Panc1 (cell line): Measurements from ENCODE around the gene CMYA5. TPM values are rescaled to one million over a fixed set of nuclear protein-coding genes. Genes with fewer than 3 reads are reported as not detected.

ENCODE experiments used
- ATAC-seq: fragments of 200-7000 bp; cut with Tn5 transposase; 2 replicates; pipeline ENCODE4 v1.9.1; 2020; ENCODE audit warnings: mild to moderate bottlenecking, moderate library complexity
- BruUV-seq: library from RNA; stranded (reverse); fragments of 400-500 nt; replicated peaks from 2 replicates; lab custom pipeline; 2021; lab: Mats Ljungman, UMichigan
- CTCF ChIA-PET: fragments of 300-600 bp; sonication (Branson Sonifier 250); formaldehyde crosslinking; loops from one replicate; lab custom pipeline; 2022; ENCODE audit warnings: antibody characterized with exemption; lab: Charles Lee
- POLR2A ChIA-PET: fragments of 300-600 bp; sonication (Branson Sonifier 250); formaldehyde crosslinking; loops from one replicate; lab custom pipeline; 2022; ENCODE audit warnings: antibody characterized with exemption; lab: Charles Lee
- DNase-seq: peaks from one replicate; pipeline ENCODE4 v3.0.0-alpha.2; 2010; ENCODE audit warnings: low read depth, low spot score
- H3K27ac ChIP-seq: 2 replicates; pipeline ENCODE4 v1.5.1; 2011; ENCODE audit warnings: mild to moderate bottlenecking, low read length, inconsistent platforms
- H3K27me3 ChIP-seq: fragments of 200-500 bp; sonication (Bioruptor generic); 2 replicates; pipeline ENCODE4 v1.6.0; 2014; ENCODE audit warnings: low read length, inconsistent platforms; ENCODE audit not compliant: control insufficient read depth, insufficient read depth
- H3K36me3 ChIP-seq: fragments of 200-500 bp; sonication (Bioruptor generic); 2 replicates; pipeline ENCODE4 v1.5.1; 2014; ENCODE audit warnings: inconsistent platforms, mild to moderate bottlenecking, low read length, moderate library complexity; ENCODE audit not compliant: control insufficient read depth, insufficient read depth
- H3K4me1 ChIP-seq: 2 replicates; pipeline ENCODE4 v1.5.1; 2011; ENCODE audit warnings: inconsistent platforms, mild to moderate bottlenecking, low read length, moderate library complexity; ENCODE audit not compliant: control insufficient read depth, insufficient read depth
- H3K4me3 ChIP-seq, 2 experiments: 2 replicates each; pipeline ENCODE4 v1.5.1; 2011 to 2012; ENCODE audit warnings: low read depth in 2 of 2, low read length in 2 of 2, mild to moderate bottlenecking in 2 of 2, inconsistent platforms in 1 of 2, moderate library complexity in 1 of 2
- H3K9me3 ChIP-seq: fragments of 200-500 bp; sonication (Bioruptor generic); 2 replicates; pipeline ENCODE4 v1.5.1; 2014; ENCODE audit warnings: low read depth, mild to moderate bottlenecking, inconsistent platforms, low read length, moderate library complexity; ENCODE audit not compliant: control insufficient read depth, insufficient read depth
- POLR2AphosphoS5 ChIP-seq: IDR thresholded peaks from 2 replicates; pipeline ENCODE4 v1.6.1; 2012; ENCODE audit warnings: mild to moderate bottlenecking, low read depth, low read length, moderate library complexity
- SIN3A ChIP-seq: IDR thresholded peaks from 2 replicates; pipeline ENCODE4 v1.6.1; 2012; ENCODE audit warnings: low read depth, mild to moderate bottlenecking, low read length, moderate library complexity, borderline replicate concordance; ENCODE audit not compliant: insufficient read depth
- TCF7L2 ChIP-seq: IDR thresholded peaks from 2 replicates; pipeline ENCODE4 v1.6.1; 2011; ENCODE audit warnings: mild to moderate bottlenecking, low read depth, low read length, inconsistent platforms
- in situ Hi-C: cut with HindIII; loops from 2 replicates; pipeline ENCODE4 v1.10.0; 2016; ENCODE audit warnings: low sequenced_read_pairs, low pct_unique_long_range_greater_than_20kb
- intact Hi-C: fragments of 100-400 bp; cut with micrococcal nuclease; formaldehyde crosslinking; loops from one replicate; pipeline ENCODE4 v1.10.0; 2022; ENCODE audit not compliant: unreplicated experiment
- total RNA-seq: library from RNA; stranded (reverse); gene quantifications from one replicate; pipeline ENCODE4 v1.2.1, GENCODE V29; 2021; ENCODE audit not compliant: unreplicated experiment
- TF ChIP-seq, protein P1 (sequence below): fragments of 450-650 bp; IDR thresholded peaks from 2 replicates; pipeline ENCODE4 v1.5.1; 2017; ENCODE audit warnings: mild to moderate bottlenecking
- TF ChIP-seq, protein P2 (sequence below), 2 experiments: IDR thresholded peaks; 2 replicates each; pipeline ENCODE4 v1.6.1; 2011 to 2012; ENCODE audit warnings: low read depth in 2 of 2, control low read depth in 1 of 2, low read length in 1 of 2, mild to moderate bottlenecking in 1 of 2, moderate library complexity in 1 of 2; ENCODE audit not compliant: insufficient read depth in 1 of 2

Gene CMYA5
- total RNA-seq, 1 experiment from 2014 or later, result 0.31 TPM

DNA sequence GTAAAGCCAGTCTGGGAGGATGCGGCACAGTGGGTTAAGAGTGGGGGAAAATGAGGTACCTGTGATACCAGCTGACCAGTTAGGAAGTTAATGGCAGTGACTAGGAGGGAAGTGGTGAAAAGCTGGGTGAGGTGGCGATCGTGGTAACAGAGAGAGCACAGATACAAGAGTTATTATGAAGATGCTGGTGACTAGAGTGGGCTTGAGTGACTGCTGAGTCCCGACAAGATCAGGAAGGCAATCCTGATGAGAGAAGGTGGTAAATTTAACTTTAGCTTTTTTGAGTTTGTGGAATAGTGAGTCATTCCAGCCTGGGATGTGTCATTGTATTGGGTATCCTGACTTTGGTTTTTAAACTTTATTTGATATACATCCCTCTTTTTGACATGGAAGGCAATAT lies 38.8 kb downstream of the CMYA5 start:
- intact Hi-C loops, result no loop called here
- POLR2A ChIA-PET, result no interaction called here

DNA sequence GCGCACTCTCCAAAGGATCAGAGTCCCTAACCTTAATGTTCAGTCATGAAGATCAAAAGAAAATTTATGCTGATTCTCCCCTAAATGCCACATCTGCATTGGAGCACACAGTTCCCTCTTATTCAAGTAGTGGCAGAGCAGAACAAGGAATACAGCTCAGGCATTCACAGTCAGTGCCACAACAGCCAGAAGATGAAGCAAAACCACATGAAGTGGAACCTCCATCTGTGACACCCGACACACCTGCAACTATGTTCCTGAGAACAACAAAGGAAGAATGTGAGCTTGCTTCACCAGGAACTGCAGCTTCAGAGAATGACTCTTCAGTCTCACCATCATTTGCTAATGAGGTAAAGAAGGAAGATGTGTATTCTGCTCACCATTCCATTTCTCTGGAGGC lies 40.0 kb downstream of the CMYA5 start:
- ChIA-PET CTCF (no interaction called here), POLR2A (no interaction called here)
- no peaks in the 10 kb centered on the region; the same call in 1 of the 2 replicates for H3K9me3 ChIP-seq
- H3K4me3 ChIP-seq, result no peak overlapping the region
- H3K4me1 ChIP-seq, result no peaks in the 10 kb centered on the region
- intact Hi-C loops (no loop called here), in situ Hi-C loops (no loop called here)
- no TSS peak for BruUV-seq
- no peak overlapping the region for H3K27ac ChIP-seq
- H3K27me3 ChIP-seq, result peaks cover 47% of the 10 kb centered on the region
- DNase-seq, result no peak
- TF ChIP-seq POLR2AphosphoS5 (no peak), TCF7L2 (no peak), SIN3A (no peak)
- TF ChIP-seq, protein P1, sequence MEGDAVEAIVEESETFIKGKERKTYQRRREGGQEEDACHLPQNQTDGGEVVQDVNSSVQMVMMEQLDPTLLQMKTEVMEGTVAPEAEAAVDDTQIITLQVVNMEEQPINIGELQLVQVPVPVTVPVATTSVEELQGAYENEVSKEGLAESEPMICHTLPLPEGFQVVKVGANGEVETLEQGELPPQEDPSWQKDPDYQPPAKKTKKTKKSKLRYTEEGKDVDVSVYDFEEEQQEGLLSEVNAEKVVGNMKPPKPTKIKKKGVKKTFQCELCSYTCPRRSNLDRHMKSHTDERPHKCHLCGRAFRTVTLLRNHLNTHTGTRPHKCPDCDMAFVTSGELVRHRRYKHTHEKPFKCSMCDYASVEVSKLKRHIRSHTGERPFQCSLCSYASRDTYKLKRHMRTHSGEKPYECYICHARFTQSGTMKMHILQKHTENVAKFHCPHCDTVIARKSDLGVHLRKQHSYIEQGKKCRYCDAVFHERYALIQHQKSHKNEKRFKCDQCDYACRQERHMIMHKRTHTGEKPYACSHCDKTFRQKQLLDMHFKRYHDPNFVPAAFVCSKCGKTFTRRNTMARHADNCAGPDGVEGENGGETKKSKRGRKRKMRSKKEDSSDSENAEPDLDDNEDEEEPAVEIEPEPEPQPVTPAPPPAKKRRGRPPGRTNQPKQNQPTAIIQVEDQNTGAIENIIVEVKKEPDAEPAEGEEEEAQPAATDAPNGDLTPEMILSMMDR, result no peak
- TF ChIP-seq, protein P2, sequence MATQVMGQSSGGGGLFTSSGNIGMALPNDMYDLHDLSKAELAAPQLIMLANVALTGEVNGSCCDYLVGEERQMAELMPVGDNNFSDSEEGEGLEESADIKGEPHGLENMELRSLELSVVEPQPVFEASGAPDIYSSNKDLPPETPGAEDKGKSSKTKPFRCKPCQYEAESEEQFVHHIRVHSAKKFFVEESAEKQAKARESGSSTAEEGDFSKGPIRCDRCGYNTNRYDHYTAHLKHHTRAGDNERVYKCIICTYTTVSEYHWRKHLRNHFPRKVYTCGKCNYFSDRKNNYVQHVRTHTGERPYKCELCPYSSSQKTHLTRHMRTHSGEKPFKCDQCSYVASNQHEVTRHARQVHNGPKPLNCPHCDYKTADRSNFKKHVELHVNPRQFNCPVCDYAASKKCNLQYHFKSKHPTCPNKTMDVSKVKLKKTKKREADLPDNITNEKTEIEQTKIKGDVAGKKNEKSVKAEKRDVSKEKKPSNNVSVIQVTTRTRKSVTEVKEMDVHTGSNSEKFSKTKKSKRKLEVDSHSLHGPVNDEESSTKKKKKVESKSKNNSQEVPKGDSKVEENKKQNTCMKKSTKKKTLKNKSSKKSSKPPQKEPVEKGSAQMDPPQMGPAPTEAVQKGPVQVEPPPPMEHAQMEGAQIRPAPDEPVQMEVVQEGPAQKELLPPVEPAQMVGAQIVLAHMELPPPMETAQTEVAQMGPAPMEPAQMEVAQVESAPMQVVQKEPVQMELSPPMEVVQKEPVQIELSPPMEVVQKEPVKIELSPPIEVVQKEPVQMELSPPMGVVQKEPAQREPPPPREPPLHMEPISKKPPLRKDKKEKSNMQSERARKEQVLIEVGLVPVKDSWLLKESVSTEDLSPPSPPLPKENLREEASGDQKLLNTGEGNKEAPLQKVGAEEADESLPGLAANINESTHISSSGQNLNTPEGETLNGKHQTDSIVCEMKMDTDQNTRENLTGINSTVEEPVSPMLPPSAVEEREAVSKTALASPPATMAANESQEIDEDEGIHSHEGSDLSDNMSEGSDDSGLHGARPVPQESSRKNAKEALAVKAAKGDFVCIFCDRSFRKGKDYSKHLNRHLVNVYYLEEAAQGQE (IDR thresholded peaks at IDR 0.05; ENCODE audit: insufficient read depth in 1 of 2, low read depth in 2 of 2, low read length in 1 of 2), result no peak
- ATAC-seq, result no peak
- no peaks in the 10 kb centered on the region for H3K36me3 ChIP-seq

More for the DNA sequence above, 38.8 kb downstream of the CMYA5 start:
- no peak for DNase-seq
- CTCF ChIA-PET, result no interaction called here
- Histone ChIP-seq H3K27me3 (peaks cover 34% of the 10 kb centered on the region), H3K9me3 (no peaks in the 10 kb centered on the region), H3K36me3 (no peaks in the 10 kb centered on the region), H3K27ac (no peak overlapping the region), H3K4me1 (no peaks in the 10 kb centered on the region), H3K4me3 (no peak overlapping the region)
- BruUV-seq, result no TSS peak
- no peak for ATAC-seq
- in situ Hi-C loops, result no loop called here
- no peak for TF ChIP-seq SIN3A
- TF ChIP-seq TCF7L2, result no peak
- TF ChIP-seq, protein P2 (IDR thresholded peaks at IDR 0.05; ENCODE audit: insufficient read depth in 1 of 2, low read depth in 2 of 2, low read length in 1 of 2), result no peak
- TF ChIP-seq POLR2AphosphoS5, result no peak
- TF ChIP-seq, protein P1, result no peak
